Ovary (tissue), 3 donors: Measurements from ENCODE around the gene EPAS1.

Experiments used
- CTCF ChIP-seq, 3 donors: fragments of 450-650 bp in 2 of 3; fragments of 200-600 bp in 1 of 3; IDR thresholded peaks; one replicate each; pipeline versions ENCODE4 v1.5.1 to v1.8.0; 2016 to 2022; ENCODE audit warnings: antibody characterized with exemption in 3 of 3, mild to moderate bottlenecking in 1 of 3
- EP300 ChIP-seq: sonication (generic); formaldehyde crosslinking; IDR thresholded peaks from one replicate; pipeline ENCODE4 v1.6.1; 2017; ENCODE audit warnings: antibody characterized with exemption
- POLR2A ChIP-seq: fragments of 450-650 bp; IDR thresholded peaks from one replicate; pipeline ENCODE4 v1.6.1; 2017; ENCODE audit warnings: antibody characterized with exemption, mild to moderate bottlenecking, moderate library complexity
- donor health status: DM: no; HTN: no; CAD: no.

DNA sequence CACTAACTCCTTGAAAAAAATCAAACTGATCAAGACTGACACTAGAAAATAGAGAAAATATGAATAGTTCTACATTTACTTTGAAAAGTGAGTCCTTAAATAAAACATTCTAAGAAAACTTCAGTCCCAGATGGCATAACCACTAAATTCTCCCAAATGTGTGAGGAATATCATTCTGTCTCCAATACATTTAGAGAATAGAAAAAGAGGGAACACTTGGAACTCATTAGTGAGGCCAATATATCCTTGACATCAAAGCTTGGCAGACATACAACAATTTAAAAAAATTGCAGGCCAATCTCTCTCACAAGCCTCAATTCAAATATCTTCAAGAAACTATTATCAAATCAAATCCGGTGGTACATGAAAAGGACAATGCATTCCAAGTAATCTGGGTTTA is 102.8 kb downstream of the EPAS1 start:
- TF ChIP-seq CTCF (IDR thresholded peaks at IDR 0.05) (no peak), POLR2A (no peak), EP300 (no peak)
